K562 (cell line): ENCODE results near the gene DNAJC25.

Experiments
- CTCF ChIP-seq, 3 experiments: IDR thresholded peaks in 2 of 3; conservative IDR thresholded peaks in 1 of 3; 2 replicates each; pipeline ENCODE4 v1.5.1; 2011 to 2012; ENCODE audit warnings: low read length in 3 of 3, mild to moderate bottlenecking in 3 of 3, control low read depth in 2 of 3, improper control_type of control experiment in 1 of 3, inconsistent platforms in 1 of 3, low read depth in 1 of 3, mixed read lengths in 1 of 3, moderate library complexity in 1 of 3; ENCODE audit not compliant: insufficient read depth in 2 of 3
- E2F3 ChIP-seq: fragments of 250-450 bp; sonication (Bioruptor Pico); IDR thresholded peaks from 2 replicates; pipeline ENCODE4 v1.4.0; 2020; ENCODE audit warnings: mild to moderate bottlenecking
- EP300 ChIP-seq: IDR thresholded peaks from 2 replicates; pipeline ENCODE4 v1.6.1; 2012; ENCODE audit warnings: low read length, improper control_type of control experiment
- HMBOX1 ChIP-seq: sonication (generic); IDR thresholded peaks from 2 replicates; pipeline ENCODE4 v1.6.1; 2016
- HNRNPLL ChIP-seq: fragments of 200-400 bp; formaldehyde crosslinking; IDR thresholded peaks from 2 replicates; pipeline ENCODE4 v1.6.1; 2017; ENCODE audit warnings: low read length, low read depth, mild to moderate bottlenecking; ENCODE audit not compliant: poor library complexity, severe bottlenecking
- POLR2A ChIP-seq: fragments of 450-650 bp; conservative IDR thresholded peaks from 2 replicates; pipeline ENCODE4 v1.6.1; 2016
- POLR2AphosphoS2 ChIP-seq: IDR thresholded peaks from 2 replicates; pipeline ENCODE4 v1.6.1; 2012; ENCODE audit warnings: low read length, improper control_type of control experiment
- TAF7 ChIP-seq: fragments of 450-650 bp; IDR thresholded peaks from 2 replicates; pipeline ENCODE4 v1.6.1; 2016; ENCODE audit warnings: missing genetic modification characterization, missing compliant biosample characterization
- VEZF1 ChIP-seq: fragments of 200-800 bp; sonication (Bioruptor generic); IDR thresholded peaks from 2 replicates; pipeline ENCODE4 v1.6.1; 2017; ENCODE audit warnings: missing genetic modification characterization, missing compliant biosample characterization
- ZFP36 ChIP-seq: fragments of 150-350 bp; IDR thresholded peaks from 2 replicates; pipeline ENCODE4 v1.6.1; 2018; ENCODE audit warnings: low read length, low read depth; ENCODE audit not compliant: partially characterized antibody
- ZFX ChIP-seq: sonication (generic); formaldehyde crosslinking; IDR thresholded peaks from 2 replicates; pipeline ENCODE4 v1.8.0; 2022; ENCODE audit warnings: mild to moderate bottlenecking, missing genetic modification reagents, moderate library complexity
- ZNF764 ChIP-seq: fragments of 250-450 bp; sonication (Bioruptor Pico); IDR thresholded peaks from 2 replicates; pipeline ENCODE4 v1.4.0; 2020; ENCODE audit warnings: low read depth, mild to moderate bottlenecking, moderate library complexity

- TF ChIP-seq HMBOX1, result no peak; the same call in 1 of the 2 replicates
- TF ChIP-seq ZFX (CRISPR knock-in tag), result peak; percentile 87
- TF ChIP-seq EP300, result peak; percentile 41; the same call in 1 of the 2 replicates
- TF ChIP-seq TAF7 (tag), result no peak
- TF ChIP-seq E2F3 (CRISPR knock-in tag), result no peak
- TF ChIP-seq VEZF1 (CRISPR knock-in tag), result peak; percentile 66
- TF ChIP-seq POLR2A, result peak; percentile 94
- TF ChIP-seq ZFP36, result peak; percentile 29
- TF ChIP-seq POLR2AphosphoS2, result no peak
- TF ChIP-seq HNRNPLL, result no peak
- no peak for TF ChIP-seq ZNF764 (CRISPR knock-in tag)
- no peak for TF ChIP-seq CTCF (IDR thresholded peaks at IDR 0.05 in 2 of 3, conservative IDR thresholded peaks at IDR 0.05 in 1 of 3; ENCODE audit: insufficient read depth in 2 of 3, low read depth in 1 of 3, low read length in 3 of 3)
Observed at GRCh38 chr9:111631214-111631971, at the start of gene DNAJC25.
